HUES64 (cell line): ENCODE measurements around the gene TMPRSS13.

Experiments
- H3K27ac ChIP-seq: 2 replicates; pipeline ENCODE4 v1.7.0; 2013; ENCODE audit warnings: low read depth, low read length, inconsistent platforms
- H3K27me3 ChIP-seq: 2 replicates; pipeline ENCODE4 v1.6.1; 2013; ENCODE audit warnings: mild to moderate bottlenecking, low read length; ENCODE audit not compliant: insufficient read depth
- H3K36me3 ChIP-seq: 2 replicates; pipeline ENCODE4 v1.6.1; 2013; ENCODE audit warnings: mild to moderate bottlenecking, low read length; ENCODE audit not compliant: insufficient read depth
- H3K4me1 ChIP-seq: 2 replicates; pipeline ENCODE4 v1.6.1; 2013; ENCODE audit warnings: mild to moderate bottlenecking, low read length, moderate library complexity; ENCODE audit not compliant: insufficient read depth
- H3K4me3 ChIP-seq: 2 replicates; pipeline ENCODE4 v1.5.1; 2013; ENCODE audit warnings: mild to moderate bottlenecking, low read length, moderate library complexity
- H3K9ac ChIP-seq: 2 replicates; pipeline ENCODE4 v1.6.1; 2013; ENCODE audit warnings: mild to moderate bottlenecking, low read depth, low read length
- H3K9me3 ChIP-seq: 2 replicates; pipeline ENCODE4 v1.6.1; 2013; ENCODE audit warnings: low read depth, low read length; ENCODE audit not compliant: insufficient read depth
- WGBS: fragments of 150-250, 120-280 bp; methylation state at CpG from one replicate; pipeline ENCODE4 v1.1.7; 2013; ENCODE audit warnings: missing lambda C conversion rate; 5-methylcytosine and 5-hydroxymethylcytosine counted together

TMPRSS13 gene

DNA sequence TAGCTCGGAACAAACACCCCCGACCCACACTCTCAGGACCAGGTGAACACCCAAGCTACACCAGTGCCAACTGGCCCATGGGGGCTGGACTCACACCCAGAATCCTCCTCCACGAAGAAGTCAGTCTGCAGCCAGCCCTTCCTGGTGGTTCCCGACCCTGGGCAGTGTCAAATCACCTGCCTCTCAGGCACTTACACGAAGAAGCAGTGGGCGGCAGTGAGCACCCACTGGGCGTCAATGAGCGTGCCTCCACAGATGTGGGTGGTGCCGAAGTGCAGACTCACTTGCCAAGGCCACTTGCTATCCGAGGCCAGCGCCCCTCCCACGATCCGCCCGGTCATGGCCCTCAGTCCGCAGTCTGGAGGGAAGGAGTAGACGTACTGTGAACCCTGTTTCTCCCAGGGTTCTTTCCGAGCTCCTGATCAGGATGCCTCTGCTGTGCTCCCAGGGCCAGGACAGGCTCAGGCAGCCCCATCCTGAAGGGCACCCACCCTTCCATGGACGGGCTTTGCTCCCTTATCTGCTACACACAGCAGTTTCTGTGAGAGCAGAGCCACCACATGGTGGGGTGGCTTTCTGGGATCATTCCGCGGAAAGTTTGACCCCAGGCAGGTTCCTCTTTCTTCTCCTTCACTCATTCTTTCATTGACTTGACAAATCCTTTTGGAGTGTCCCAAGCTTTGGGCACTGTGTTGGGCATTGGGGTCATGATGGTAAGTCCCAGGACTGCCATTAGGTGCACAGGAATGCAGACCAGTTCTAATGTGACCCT, 19.4 kb downstream of the TMPRSS13 start:
- WGBS, result 90% methylated on average over 20 of the region's 20 CpGs
- H3K9ac ChIP-seq, result no peak overlapping the region
- H3K4me3 ChIP-seq, result no peak overlapping the region
- no peak overlapping the region for H3K27ac ChIP-seq
- H3K27me3 ChIP-seq, result no peaks in the 10 kb centered on the region
- peaks cover 5% of the 10 kb centered on the region; the same call in 1 of the 2 replicates for H3K4me1 ChIP-seq
- no peaks in the 10 kb centered on the region for H3K36me3 ChIP-seq
- no peaks in the 10 kb centered on the region for H3K9me3 ChIP-seq

GRCh38 chr11:117908959-117909610, 20.1 kb downstream of the TMPRSS13 start:
- Histone ChIP-seq H3K4me1 (peaks cover 5% of the 10 kb centered on the region; the same call in 1 of the 2 replicates), H3K9me3 (no peaks in the 10 kb centered on the region), H3K4me3 (no peak overlapping the region), H3K9ac (no peak overlapping the region), H3K27me3 (no peaks in the 10 kb centered on the region), H3K27ac (no peak overlapping the region), H3K36me3 (no peaks in the 10 kb centered on the region)
- 91% methylated on average over 4 of the region's 4 CpGs for WGBS

GRCh38 chr11:117908109-117908895, 20.9 kb downstream of the TMPRSS13 start:
- no peak overlapping the region for H3K9ac ChIP-seq
- 89% methylated on average over 16 of the region's 17 CpGs for WGBS
- peaks cover 5% of the 10 kb centered on the region; the same call in 1 of the 2 replicates for H3K4me1 ChIP-seq

GRCh38 chr11:117907276-117908108, 21.7 kb downstream of the TMPRSS13 start:
- Histone ChIP-seq H3K4me3 (peak overlapping the region; percentile 38), H3K27ac (no peak overlapping the region), H3K9me3 (no peaks in the 10 kb centered on the region), H3K4me1 (peaks cover 5% of the 10 kb centered on the region; the same call in 1 of the 2 replicates), H3K9ac (peak overlapping the region; percentile 27; the same call in 1 of the 2 replicates), H3K27me3 (no peaks in the 10 kb centered on the region), H3K36me3 (no peaks in the 10 kb centered on the region)
- WGBS, result 36% methylated on average over 24 of the region's 24 CpGs

More at GRCh38 chr11:117908109-117908895, 20.9 kb downstream of the TMPRSS13 start:
- no peak overlapping the region for H3K27ac ChIP-seq
- no peaks in the 10 kb centered on the region for H3K36me3 ChIP-seq
- H3K9me3 ChIP-seq, result no peaks in the 10 kb centered on the region
- H3K4me3 ChIP-seq, result no peak overlapping the region
- H3K27me3 ChIP-seq, result no peaks in the 10 kb centered on the region

DNA sequence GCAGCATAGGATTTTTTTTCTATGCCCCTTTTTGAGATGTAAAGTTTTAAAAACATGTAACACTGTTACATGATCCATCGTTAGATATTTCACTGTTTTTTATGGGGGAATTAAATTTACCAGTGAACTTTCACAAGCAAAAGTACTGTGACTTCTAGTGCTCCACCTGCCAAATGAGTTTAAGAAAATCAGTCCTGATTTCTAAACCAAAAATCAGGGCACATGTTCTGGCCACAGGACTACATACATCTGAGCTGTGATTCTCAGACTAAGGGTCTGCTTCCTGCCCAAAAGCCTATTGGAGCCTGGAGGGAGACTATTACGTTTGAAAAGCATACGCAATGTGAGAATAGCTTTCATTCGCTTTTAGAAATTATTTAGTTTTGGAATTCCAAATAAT, 22.5 kb downstream of the TMPRSS13 start:
- Histone ChIP-seq H3K4me3 (no peak overlapping the region), H3K36me3 (no peaks in the 10 kb centered on the region), H3K27me3 (no peaks in the 10 kb centered on the region), H3K9ac (no peak overlapping the region), H3K4me1 (peaks cover 5% of the 10 kb centered on the region; the same call in 1 of the 2 replicates), H3K27ac (no peak overlapping the region), H3K9me3 (no peaks in the 10 kb centered on the region)
- WGBS, result 85% methylated on average over 3 of the region's 4 CpGs

- no peak overlapping the region for H3K27ac ChIP-seq
- no peak overlapping the region for H3K4me3 ChIP-seq
- H3K36me3 ChIP-seq, result no peaks in the 10 kb centered on the region
- H3K4me1 ChIP-seq, result peaks cover 5% of the 10 kb centered on the region; the same call in 1 of the 2 replicates
- no peaks in the 10 kb centered on the region for H3K9me3 ChIP-seq
- H3K9ac ChIP-seq, result no peak overlapping the region
- H3K27me3 ChIP-seq, result no peaks in the 10 kb centered on the region
- WGBS, result 92% methylated on average over 2 of the region's 2 CpGs
Measured at GRCh38 chr11:117906126-117906525, 23.1 kb downstream of the TMPRSS13 start.

GRCh38 chr11:117905524-117905923, 23.7 kb downstream of the TMPRSS13 start:
- Histone ChIP-seq H3K4me1 (peaks cover 5% of the 10 kb centered on the region; the same call in 1 of the 2 replicates), H3K9me3 (no peaks in the 10 kb centered on the region), H3K27me3 (no peaks in the 10 kb centered on the region), H3K4me3 (no peak overlapping the region), H3K36me3 (no peaks in the 10 kb centered on the region), H3K9ac (no peak overlapping the region), H3K27ac (no peak overlapping the region)
- 88% methylated on average over 4 of the region's 4 CpGs for WGBS

GRCh38 chr11:117903505-117904382, 25.5 kb downstream of the TMPRSS13 start:
- Histone ChIP-seq H3K4me1 (peaks cover 5% of the 10 kb centered on the region; the same call in 1 of the 2 replicates), H3K9ac (no peak overlapping the region), H3K9me3 (no peaks in the 10 kb centered on the region), H3K27me3 (no peaks in the 10 kb centered on the region), H3K4me3 (no peak overlapping the region), H3K27ac (no peak overlapping the region), H3K36me3 (no peaks in the 10 kb centered on the region)
- 87% methylated on average over 14 of the region's 14 CpGs for WGBS

- no peaks in the 10 kb centered on the region for H3K9me3 ChIP-seq
Measured at GRCh38 chr11:117902001-117902845, 27.0 kb downstream of the TMPRSS13 start.

More at GRCh38 chr11:117902001-117902845, 27.0 kb downstream of the TMPRSS13 start:
- H3K4me1 ChIP-seq, result no peaks in the 10 kb centered on the region; the same call in 1 of the 2 replicates
- no peak overlapping the region for H3K4me3 ChIP-seq
- H3K27ac ChIP-seq, result no peak overlapping the region
- 88% methylated on average over 12 of the region's 13 CpGs for WGBS
- no peak overlapping the region for H3K9ac ChIP-seq
- no peaks in the 10 kb centered on the region for H3K27me3 ChIP-seq
- no peaks in the 10 kb centered on the region for H3K36me3 ChIP-seq
